SK-N-SH (cell line): ENCODE data around the gene SEC14L1. TPM values are rescaled to one million over a fixed set of nuclear protein-coding genes. Genes with fewer than 3 reads are reported as not detected.

Experiments
- CTCF ChIA-PET: fragments of 300-600, 350-600 bp; formaldehyde crosslinking; extraction: SDS; loops from one replicate; lab custom pipeline; 2021; lab: Yijun Ruan, JAX
- POLR2A ChIA-PET: fragments of 350-600 bp; sonication (Branson Sonifier 250); formaldehyde crosslinking; extraction: SDS; loops from one replicate; lab custom pipeline; 2020; ENCODE audit warnings: antibody characterized with exemption, inconsistent platforms; lab: Yijun Ruan, JAX
- DNase-seq: peaks from one replicate; pipeline ENCODE4 v3.0.0; 2012
- H2AFZ ChIP-seq: fragments of 200-600 bp; sonication (generic); 2 replicates; pipeline ENCODE4 v1.8.1; 2016; ENCODE audit warnings: antibody characterized with exemption, mild to moderate bottlenecking, low read depth
- H3F3A ChIP-seq: fragments of 200-600 bp; sonication (generic); replicated peaks from 2 replicates; pipeline ENCODE3; 2016; ENCODE audit warnings: antibody characterized with exemption, mild to moderate bottlenecking; ENCODE audit not compliant: insufficient read depth
- H3K27ac ChIP-seq, 2 experiments: fragments of 200-500 bp in 1 of 2; fragments of 200-600 bp in 1 of 2; sonication (Bioruptor generic) in 1 of 2; sonication (generic), shearing (Covaris generic) in 1 of 2; 2 replicates each; pipeline versions ENCODE4 v1.5.1 to v1.6.1; 2014 to 2016; ENCODE audit warnings: low read depth in 2 of 2, inconsistent platforms in 1 of 2, low read length in 1 of 2, mild to moderate bottlenecking in 1 of 2, mixed read lengths in 1 of 2
- H3K27me3 ChIP-seq: fragments of 200-600 bp; sonication (generic), shearing (Covaris generic); 2 replicates; pipeline ENCODE4 v1.6.1; 2016; ENCODE audit warnings: mixed run types; ENCODE audit not compliant: insufficient read depth
- H3K36me3 ChIP-seq, 2 experiments: fragments of 200-500 bp in 1 of 2; fragments of 200-600 bp in 1 of 2; sonication (Bioruptor generic) in 1 of 2; sonication (generic) in 1 of 2; replicated peaks in 1 of 2; 2 replicates each; pipeline versions ENCODE3 to v1.5.1; 2014 to 2016; ENCODE audit warnings: low read length in 1 of 2, mild to moderate bottlenecking in 1 of 2; ENCODE audit not compliant: insufficient read depth in 2 of 2, control insufficient read depth in 1 of 2
- H3K4me1 ChIP-seq, 2 experiments: fragments of 200-500 bp in 1 of 2; fragments of 200-600 bp in 1 of 2; sonication (Bioruptor generic) in 1 of 2; sonication (generic), shearing (Covaris generic) in 1 of 2; 2 replicates each; pipeline versions ENCODE4 v1.5.1 to v1.6.1; 2014 to 2016; ENCODE audit warnings: low read depth in 1 of 2, low read length in 1 of 2, mixed run types in 1 of 2; ENCODE audit not compliant: insufficient read depth in 2 of 2, control insufficient read depth in 1 of 2
- H3K4me2 ChIP-seq: fragments of 200-600 bp; sonication (generic), shearing (Covaris generic); 2 replicates; pipeline ENCODE4 v1.6.1; 2017; ENCODE audit warnings: mixed run types
- H3K4me3 ChIP-seq, 2 experiments: fragments of 200-500 bp in 1 of 2; fragments of 200-600 bp in 1 of 2; sonication (Bioruptor generic) in 1 of 2; sonication (generic), shearing (Covaris generic) in 1 of 2; 2 replicates each; pipeline versions ENCODE4 v1.5.1 to v1.8.1; 2014 to 2016; ENCODE audit warnings: low read depth in 2 of 2, inconsistent platforms in 1 of 2, low read length in 1 of 2, mild to moderate bottlenecking in 1 of 2, mixed read lengths in 1 of 2, moderate library complexity in 1 of 2
- H3K79me2 ChIP-seq: fragments of 200-600 bp; sonication (generic); 2 replicates; pipeline ENCODE4 v1.8.1; 2017; ENCODE audit warnings: mild to moderate bottlenecking; ENCODE audit not compliant: insufficient read depth
- H3K9ac ChIP-seq: fragments of 200-600 bp; sonication (generic); 2 replicates; pipeline ENCODE4 v1.6.1; 2017; ENCODE audit warnings: mixed run types
- H3K9me2 ChIP-seq: fragments of 200-600 bp; sonication (generic); 2 replicates; pipeline ENCODE4 v1.6.1; 2017; ENCODE audit warnings: mixed run types
- H3K9me3 ChIP-seq: fragments of 200-600 bp; sonication (generic); 2 replicates; pipeline ENCODE4 v1.6.1; 2017; ENCODE audit warnings: mixed run types, mild to moderate bottlenecking, moderate library complexity
- H4K20me1 ChIP-seq: fragments of 200-600 bp; sonication (generic); 2 replicates; pipeline ENCODE4 v1.6.1; 2017; ENCODE audit warnings: mild to moderate bottlenecking, mixed run types; ENCODE audit not compliant: insufficient read depth
- CHD2 ChIP-seq: fragments of 150-350 bp; IDR thresholded peaks from 2 replicates; pipeline ENCODE4 v1.6.1; 2018; ENCODE audit warnings: low read length; ENCODE audit not compliant: partially characterized antibody
- ELF1 ChIP-seq: IDR thresholded peaks from 2 replicates; pipeline ENCODE4 v1.4.0; 2012
- EZH2phosphoT487 ChIP-seq: fragments of 200-600 bp; sonication (generic); IDR thresholded peaks from 2 replicates; pipeline ENCODE4 v1.6.1; 2017; ENCODE audit warnings: low read depth, mixed run types, mild to moderate bottlenecking, antibody characterized with exemption, moderate library complexity, borderline replicate concordance
- FOXJ3 ChIP-seq: sonication (generic); formaldehyde crosslinking; IDR thresholded peaks from 2 replicates; pipeline ENCODE4 v1.5.1; 2020; ENCODE audit warnings: mild to moderate bottlenecking, missing genetic modification reagents
- FOXM1 ChIP-seq: IDR thresholded peaks from 2 replicates; pipeline ENCODE4 v1.4.0; 2012; ENCODE audit warnings: low read depth, mild to moderate bottlenecking
- JUND ChIP-seq: IDR thresholded peaks from 2 replicates; pipeline ENCODE4 v1.4.0; 2012
- MAX ChIP-seq: IDR thresholded peaks from 2 replicates; pipeline ENCODE4 v1.4.0; 2012; ENCODE audit warnings: low read depth
- MEF2A ChIP-seq: IDR thresholded peaks from 2 replicates; pipeline ENCODE4 v1.4.0; 2012; ENCODE audit warnings: low read depth, borderline replicate concordance
- MXI1 ChIP-seq: IDR thresholded peaks from 2 replicates; pipeline ENCODE4 v1.6.1; 2012; ENCODE audit warnings: mild to moderate bottlenecking, low read depth, low read length, improper control_type of control experiment
- PBX3 ChIP-seq: IDR thresholded peaks from 2 replicates; pipeline ENCODE4; 2012
- RAD21 ChIP-seq: IDR thresholded peaks from 2 replicates; pipeline ENCODE4 v1.6.1; 2012; ENCODE audit warnings: mild to moderate bottlenecking, low read length
- RCOR1 ChIP-seq: fragments of 150-350 bp; IDR thresholded peaks from 2 replicates; pipeline ENCODE4 v1.6.1; 2017; ENCODE audit warnings: antibody characterized with exemption, low read length
- TAF1 ChIP-seq: IDR thresholded peaks from 2 replicates; pipeline ENCODE4 v1.6.1; 2012; ENCODE audit warnings: low read depth, mild to moderate bottlenecking, low read length, moderate library complexity, borderline replicate concordance
- TCF12 ChIP-seq: IDR thresholded peaks from 2 replicates; pipeline ENCODE4 v1.4.0; 2012
- USF1 ChIP-seq: IDR thresholded peaks from 2 replicates; pipeline ENCODE4 v1.4.0; 2012; ENCODE audit warnings: low read depth, borderline replicate concordance
- YY1 ChIP-seq: IDR thresholded peaks from 2 replicates; pipeline ENCODE4 v1.4.0; 2012; ENCODE audit warnings: low read depth, mild to moderate bottlenecking
- WGBS: methylation state at CpG from one replicate; pipeline ENCODE4 v1.1.6; 2017; ENCODE audit warnings: low lambda C conversion rate; 5-methylcytosine and 5-hydroxymethylcytosine counted together
- polyA plus RNA-seq, 3 experiments: library from polyadenylated mRNA; depleted of rRNA; stranded (reverse); fragments of >200 nt; gene quantifications; 2 replicates each; pipeline ENCODE4 v1.2.3, GENCODE V29; 2012
- TF ChIP-seq, protein P1 (sequence below): IDR thresholded peaks from 2 replicates; pipeline ENCODE4 v1.6.1; 2012; ENCODE audit warnings: mild to moderate bottlenecking, low read depth, low read length, moderate library complexity
- TF ChIP-seq, protein P2 (sequence below): fragments of 150-350 bp; IDR thresholded peaks from 2 replicates; pipeline ENCODE4 v1.6.1; 2016; ENCODE audit warnings: mild to moderate bottlenecking, low read depth, low read length
- TF ChIP-seq, protein P3 (sequence below): fragments of 200-600 bp; sonication (generic); IDR thresholded peaks from 2 replicates; pipeline ENCODE4 v1.6.1; 2017; ENCODE audit warnings: antibody characterized with exemption, mild to moderate bottlenecking, moderate library complexity

The SEC14L1 gene
- polyA plus RNA-seq, 1 of the 3 experiments (the other 2 are of a cell fraction): 62.4 TPM

DNA sequence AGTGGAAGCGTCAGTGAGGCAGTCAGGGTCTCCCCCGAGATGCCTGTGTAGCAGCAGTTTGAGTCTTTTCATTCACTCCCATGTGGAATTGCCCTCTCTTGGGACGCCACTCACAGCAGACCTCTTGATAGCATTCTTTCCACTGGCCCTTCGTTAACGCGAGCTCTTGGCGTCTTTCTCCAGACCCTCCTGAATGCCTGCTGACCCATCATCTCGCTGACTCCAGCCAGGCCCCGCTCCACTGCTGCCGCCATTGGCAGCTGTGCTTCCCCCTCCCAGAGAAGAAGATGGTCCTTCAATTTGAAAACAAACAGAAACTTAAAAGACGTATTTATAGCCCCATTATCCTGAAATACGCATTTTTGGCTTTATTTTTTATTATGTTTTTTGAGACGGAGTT, 63.1 kb downstream of the SEC14L1 start:
- Histone ChIP-seq H3K9me2 (no peaks in the 10 kb centered on the region), H3K4me3 (no peak overlapping the region), H2AFZ (no peak overlapping the region)
- TF ChIP-seq MEF2A (no peak), MXI1 (no peak), JUND (no peak), RCOR1 (no peak), EZH2phosphoT487 (no peak), RAD21 (no peak), TAF1 (no peak), YY1 (no peak), FOXJ3 (no peak), FOXM1 (no peak), USF1 (no peak), PBX3 (no peak), CHD2 (no peak), MAX (no peak), TCF12 (no peak), ELF1 (no peak)
- TF ChIP-seq, protein P1, sequence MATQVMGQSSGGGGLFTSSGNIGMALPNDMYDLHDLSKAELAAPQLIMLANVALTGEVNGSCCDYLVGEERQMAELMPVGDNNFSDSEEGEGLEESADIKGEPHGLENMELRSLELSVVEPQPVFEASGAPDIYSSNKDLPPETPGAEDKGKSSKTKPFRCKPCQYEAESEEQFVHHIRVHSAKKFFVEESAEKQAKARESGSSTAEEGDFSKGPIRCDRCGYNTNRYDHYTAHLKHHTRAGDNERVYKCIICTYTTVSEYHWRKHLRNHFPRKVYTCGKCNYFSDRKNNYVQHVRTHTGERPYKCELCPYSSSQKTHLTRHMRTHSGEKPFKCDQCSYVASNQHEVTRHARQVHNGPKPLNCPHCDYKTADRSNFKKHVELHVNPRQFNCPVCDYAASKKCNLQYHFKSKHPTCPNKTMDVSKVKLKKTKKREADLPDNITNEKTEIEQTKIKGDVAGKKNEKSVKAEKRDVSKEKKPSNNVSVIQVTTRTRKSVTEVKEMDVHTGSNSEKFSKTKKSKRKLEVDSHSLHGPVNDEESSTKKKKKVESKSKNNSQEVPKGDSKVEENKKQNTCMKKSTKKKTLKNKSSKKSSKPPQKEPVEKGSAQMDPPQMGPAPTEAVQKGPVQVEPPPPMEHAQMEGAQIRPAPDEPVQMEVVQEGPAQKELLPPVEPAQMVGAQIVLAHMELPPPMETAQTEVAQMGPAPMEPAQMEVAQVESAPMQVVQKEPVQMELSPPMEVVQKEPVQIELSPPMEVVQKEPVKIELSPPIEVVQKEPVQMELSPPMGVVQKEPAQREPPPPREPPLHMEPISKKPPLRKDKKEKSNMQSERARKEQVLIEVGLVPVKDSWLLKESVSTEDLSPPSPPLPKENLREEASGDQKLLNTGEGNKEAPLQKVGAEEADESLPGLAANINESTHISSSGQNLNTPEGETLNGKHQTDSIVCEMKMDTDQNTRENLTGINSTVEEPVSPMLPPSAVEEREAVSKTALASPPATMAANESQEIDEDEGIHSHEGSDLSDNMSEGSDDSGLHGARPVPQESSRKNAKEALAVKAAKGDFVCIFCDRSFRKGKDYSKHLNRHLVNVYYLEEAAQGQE: no peak
- TF ChIP-seq, protein P2, sequence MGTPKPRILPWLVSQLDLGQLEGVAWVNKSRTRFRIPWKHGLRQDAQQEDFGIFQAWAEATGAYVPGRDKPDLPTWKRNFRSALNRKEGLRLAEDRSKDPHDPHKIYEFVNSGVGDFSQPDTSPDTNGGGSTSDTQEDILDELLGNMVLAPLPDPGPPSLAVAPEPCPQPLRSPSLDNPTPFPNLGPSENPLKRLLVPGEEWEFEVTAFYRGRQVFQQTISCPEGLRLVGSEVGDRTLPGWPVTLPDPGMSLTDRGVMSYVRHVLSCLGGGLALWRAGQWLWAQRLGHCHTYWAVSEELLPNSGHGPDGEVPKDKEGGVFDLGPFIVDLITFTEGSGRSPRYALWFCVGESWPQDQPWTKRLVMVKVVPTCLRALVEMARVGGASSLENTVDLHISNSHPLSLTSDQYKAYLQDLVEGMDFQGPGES: no peak
- TF ChIP-seq, protein P3, sequence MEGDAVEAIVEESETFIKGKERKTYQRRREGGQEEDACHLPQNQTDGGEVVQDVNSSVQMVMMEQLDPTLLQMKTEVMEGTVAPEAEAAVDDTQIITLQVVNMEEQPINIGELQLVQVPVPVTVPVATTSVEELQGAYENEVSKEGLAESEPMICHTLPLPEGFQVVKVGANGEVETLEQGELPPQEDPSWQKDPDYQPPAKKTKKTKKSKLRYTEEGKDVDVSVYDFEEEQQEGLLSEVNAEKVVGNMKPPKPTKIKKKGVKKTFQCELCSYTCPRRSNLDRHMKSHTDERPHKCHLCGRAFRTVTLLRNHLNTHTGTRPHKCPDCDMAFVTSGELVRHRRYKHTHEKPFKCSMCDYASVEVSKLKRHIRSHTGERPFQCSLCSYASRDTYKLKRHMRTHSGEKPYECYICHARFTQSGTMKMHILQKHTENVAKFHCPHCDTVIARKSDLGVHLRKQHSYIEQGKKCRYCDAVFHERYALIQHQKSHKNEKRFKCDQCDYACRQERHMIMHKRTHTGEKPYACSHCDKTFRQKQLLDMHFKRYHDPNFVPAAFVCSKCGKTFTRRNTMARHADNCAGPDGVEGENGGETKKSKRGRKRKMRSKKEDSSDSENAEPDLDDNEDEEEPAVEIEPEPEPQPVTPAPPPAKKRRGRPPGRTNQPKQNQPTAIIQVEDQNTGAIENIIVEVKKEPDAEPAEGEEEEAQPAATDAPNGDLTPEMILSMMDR: no peak
- TF ChIP-seq, all 33 proteins: peak for 0
- Histone ChIP-seq H3K79me2 (peaks cover 7% of the 10 kb centered on the region; the same call in 1 of the 2 replicates), H3K4me1 (peaks cover 10 to 12% of the 10 kb centered on the region in 2 experiments; a peak in 2 of 4 replicates), H3K27me3 (no peaks in the 10 kb centered on the region), H3K9ac (no peak overlapping the region), H3K36me3 (peaks cover 69 to 79% of the 10 kb centered on the region in 2 experiments), H3K27ac (no peak overlapping the region), H4K20me1 (no peaks in the 10 kb centered on the region), H3K9me3 (no peaks in the 10 kb centered on the region), H3F3A (no peaks in the 10 kb centered on the region), H3K4me2 (no peak overlapping the region)
- ChIA-PET CTCF (interaction anchor here (1.1 to 1.3 kb wide), 2 partner anchors 117 to 127 kb away, joined by 3 read pairs; no protein-coding TSS in a partner anchor), POLR2A (no interaction called here)
- 97% methylated on average over 13 of the region's 13 CpGs for WGBS
- no peak for DNase-seq
